Stimulated activated CD4-positive, alpha-beta T cell treated with anti-CD3 and anti-CD28 coated beads, Interleukin-2, amount 100 ng/mL, for 48 hours (primary cell): ENCODE measurements around the gene BAHCC1.
A peak's percentile ranks its signal among the peaks of the same experiment; 100 is the strongest.

Experiments
- DNase-seq, 2 donors: peaks; one replicate each; pipeline ENCODE4 v3.0.0-alpha.2; 2020

Gene BAHCC1

DNA sequence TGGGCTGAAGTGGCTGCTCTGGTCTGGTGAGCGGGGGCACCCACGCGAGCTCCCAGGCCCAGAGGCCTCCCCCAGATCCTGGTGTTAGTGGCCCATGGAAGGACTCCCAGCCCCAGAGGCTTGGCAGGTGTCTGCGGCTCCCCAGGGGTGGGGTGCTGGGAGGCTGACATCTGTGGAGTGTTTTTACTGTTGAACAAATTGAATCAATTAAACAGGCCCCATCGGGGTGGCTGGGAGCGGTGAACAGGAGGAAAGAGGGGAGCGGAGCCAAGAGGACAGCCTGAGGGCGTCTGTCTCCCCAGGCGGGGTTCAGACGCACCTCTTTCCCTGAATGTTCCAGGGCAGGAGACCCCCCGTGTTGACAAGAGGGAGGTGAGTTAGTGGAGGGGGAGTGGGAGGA lies 87.4 kb downstream of the BAHCC1 start:
- no peak for DNase-seq

DNA sequence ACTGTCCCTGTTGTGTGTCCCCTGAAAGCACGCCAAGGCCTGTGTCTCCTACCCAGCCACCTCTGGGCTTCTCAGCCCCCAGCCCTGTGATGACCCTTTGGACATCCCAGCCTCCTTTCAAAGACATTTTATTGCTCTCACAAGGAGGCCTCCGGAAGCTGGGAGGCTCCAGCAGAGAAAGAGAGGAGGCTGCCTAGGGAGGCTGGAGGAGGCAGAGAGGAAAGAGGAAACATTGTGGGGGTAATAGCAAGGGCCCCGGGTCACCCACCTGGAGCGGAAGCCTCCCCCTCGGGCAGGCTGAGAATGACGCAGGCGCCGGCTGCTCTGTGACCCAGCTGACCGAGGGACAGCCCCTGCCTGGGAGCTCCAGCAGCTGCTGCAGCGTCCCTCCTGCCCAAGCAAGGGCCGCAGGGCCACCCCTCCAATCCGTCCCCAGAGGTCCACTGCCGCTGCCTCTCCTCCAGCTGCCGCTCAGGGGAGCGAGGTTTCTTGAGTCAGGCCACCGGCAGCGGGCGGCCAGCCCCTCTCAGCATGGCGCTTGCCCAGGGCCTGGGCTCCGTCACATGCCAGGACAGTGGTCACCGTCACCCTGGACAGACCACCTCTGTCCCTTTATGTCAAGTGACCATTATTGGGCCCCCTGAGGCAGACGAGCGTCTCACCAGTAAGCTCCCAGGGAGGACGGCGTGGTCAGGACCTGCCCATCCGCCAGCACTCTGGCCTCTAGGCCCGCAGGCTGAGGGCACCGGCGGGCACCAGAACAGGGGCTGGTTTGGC lies 88.0 kb downstream of the BAHCC1 start:
- no peak for DNase-seq

DNA sequence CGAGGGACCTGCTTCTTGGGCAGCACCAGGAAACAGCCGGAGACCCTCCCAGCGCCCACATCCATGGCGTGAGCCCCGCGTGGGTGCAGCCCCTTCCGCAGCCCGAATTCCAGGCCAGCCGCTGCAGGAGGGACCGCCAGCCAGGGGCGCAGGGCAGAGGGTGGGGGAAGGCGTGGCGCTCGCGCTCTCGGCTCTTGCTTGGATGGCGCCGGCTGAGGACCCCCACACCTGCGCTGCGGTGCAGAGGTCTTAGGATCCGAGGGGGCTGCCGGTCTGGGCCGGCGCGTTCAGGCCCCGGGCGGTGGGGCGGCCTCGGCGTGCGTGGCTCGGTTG lies 88.6 kb downstream of the BAHCC1 start:
- DNase-seq = no peak

DNA sequence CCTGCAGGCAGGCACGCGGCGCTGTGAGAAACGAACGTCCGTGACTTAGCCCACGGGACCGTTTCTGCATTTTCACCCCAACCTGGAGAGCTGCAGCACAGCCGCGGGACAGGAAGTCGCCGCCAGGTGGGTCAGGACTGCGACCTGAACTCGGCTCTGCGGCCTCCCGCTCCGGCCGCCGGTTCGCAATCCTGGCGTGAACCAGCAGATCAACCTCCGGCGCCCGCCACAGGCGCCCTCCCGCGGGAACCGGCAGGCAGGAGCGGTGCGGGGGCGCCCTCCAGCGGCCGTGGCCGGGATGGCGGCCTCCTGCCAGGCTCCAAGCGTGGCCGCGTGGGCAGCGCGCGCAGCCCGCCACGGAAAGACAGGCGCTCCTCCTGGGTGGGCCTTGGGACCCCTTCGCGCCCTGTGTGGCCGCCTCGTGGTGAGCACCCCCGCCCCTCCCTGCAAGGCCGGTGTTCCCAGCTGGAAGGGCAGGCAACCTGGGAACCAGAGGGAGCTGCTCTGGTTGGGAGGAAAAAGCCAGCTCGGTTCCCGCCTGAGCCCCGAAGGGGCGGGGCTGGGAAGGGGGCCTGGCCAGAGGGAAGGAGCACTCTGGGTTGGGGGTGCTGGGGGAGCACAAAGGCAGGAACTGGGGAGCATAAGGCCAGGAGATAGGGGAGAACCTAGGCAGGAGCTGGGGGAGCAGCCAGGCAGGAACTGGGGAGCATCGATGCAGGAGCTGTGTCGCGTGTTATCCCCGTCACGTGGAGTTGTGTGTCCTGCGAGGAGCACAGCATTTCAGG lies 89.1 kb downstream of the BAHCC1 start:
- DNase-seq = peak; percentile 88 to 93

DNA sequence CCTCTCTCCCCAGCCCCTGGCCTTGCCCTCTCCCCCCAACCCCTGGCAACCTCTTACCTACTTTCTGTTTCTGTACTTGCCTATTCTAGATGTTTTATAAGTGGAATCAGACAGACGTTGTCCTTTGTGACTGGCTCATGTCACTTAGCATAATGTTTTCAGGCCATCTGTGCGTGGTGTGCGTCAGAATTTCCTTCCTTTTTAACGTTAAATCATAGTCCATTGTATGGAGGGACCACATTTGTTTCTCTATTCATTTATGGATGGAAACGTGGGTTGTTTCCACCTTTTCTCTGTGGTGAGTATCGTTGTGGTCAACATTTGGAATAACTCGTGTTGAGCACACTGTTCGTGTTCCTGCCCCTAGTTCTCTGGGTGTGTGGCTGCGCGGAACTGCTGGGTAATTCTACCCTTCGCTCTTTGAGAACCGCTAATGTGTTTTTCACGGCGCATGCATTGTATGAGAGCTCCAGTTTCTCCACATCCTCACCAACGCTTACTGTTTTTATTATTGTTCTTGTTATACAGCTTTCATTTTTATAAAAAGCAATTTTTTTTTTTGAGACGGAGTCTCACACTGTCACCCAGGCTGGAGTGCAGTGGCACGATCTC lies 91.0 kb downstream of the BAHCC1 start:
- no peak for DNase-seq

DNA sequence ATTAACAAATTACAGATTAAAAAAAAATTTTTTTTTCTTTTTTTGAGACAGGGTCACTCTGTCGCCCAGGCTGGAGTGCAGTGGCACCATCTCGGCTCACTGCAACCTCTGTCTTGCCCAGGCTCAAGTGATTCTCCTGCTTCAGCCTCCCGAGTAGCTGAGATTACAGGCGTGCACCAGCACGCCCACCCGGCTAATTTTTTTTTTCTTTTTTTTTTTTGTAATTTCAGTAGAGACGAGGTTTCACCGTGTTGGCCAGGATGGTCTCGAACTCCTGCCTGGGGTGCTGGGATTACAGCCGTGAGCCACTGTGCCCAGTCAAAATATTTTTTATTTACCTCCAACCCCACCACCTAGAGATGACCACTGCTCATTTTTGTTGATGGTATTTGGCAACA lies 91.8 kb downstream of the BAHCC1 start:
- no peak for DNase-seq

DNA sequence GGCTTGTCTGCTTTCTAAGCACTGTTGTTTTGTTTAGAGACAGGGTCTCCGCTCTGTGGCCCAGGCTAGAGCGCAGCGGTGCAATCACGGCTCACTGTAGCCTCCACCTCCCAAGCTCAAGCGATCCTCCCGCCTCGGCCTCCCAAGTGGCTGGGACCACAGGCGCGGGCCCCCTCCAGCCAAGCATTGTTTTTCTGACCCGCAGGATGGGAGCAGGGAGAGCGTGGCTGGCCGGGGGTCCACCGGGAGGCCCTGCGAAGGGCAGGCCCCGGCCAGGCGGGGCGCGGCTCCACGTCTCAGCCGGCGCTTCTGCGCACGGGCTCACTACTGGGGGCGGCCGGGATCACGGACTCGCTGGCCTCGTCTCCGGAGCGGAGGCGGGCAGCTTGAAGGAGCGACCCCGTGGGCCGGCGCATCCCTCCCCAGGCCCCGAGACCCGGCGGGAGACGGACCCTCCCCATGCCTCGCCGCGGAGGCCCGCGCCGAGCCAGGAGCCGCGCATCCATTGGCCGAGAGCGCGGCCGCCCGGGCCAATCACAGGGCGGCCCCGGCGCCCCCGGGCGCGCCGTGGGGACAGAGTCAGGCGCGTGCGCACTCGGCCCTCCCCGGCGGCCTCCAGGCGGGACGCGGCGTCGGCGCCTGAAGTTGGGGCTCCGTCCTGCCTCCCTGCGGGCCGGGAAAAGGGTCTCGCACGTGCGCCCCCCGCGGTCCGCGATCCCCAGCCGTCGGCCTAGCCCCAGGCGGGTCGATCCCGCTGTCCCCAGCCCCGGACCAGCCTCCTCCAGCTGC lies 92.4 kb downstream of the BAHCC1 start:
- DNase-seq = peak; percentile 72 to 85

DNA sequence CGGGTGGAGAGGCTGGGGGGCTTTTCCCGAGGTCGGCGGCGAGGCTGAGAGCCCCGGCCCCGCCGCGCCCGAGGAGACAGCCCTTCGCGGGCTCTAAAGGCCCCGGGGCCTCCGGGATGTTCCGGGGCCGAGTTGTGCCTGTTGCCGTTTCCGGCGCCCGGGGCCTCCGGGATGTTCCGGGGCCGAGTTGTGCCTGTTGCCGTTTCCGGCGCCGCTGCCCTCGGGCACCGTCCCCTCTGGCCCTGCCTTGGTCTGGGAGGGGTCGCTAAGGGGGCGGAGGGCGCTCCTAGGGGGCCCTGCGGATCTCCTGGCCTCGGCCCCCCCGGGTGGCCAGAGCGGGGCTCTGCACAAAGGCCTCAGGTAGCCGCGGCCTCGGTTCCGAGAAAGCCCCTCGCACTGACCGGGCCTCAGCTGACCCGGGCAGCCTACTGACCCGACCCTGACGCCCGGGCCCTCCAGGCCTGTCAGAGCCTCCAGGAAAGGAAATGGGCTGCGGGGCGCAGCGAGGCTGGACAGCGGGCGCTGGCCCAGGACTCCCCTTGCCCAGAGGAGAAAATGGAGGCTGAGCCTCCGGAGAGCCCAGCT lies 93.1 kb downstream of the BAHCC1 start:
- no peak for DNase-seq

DNA sequence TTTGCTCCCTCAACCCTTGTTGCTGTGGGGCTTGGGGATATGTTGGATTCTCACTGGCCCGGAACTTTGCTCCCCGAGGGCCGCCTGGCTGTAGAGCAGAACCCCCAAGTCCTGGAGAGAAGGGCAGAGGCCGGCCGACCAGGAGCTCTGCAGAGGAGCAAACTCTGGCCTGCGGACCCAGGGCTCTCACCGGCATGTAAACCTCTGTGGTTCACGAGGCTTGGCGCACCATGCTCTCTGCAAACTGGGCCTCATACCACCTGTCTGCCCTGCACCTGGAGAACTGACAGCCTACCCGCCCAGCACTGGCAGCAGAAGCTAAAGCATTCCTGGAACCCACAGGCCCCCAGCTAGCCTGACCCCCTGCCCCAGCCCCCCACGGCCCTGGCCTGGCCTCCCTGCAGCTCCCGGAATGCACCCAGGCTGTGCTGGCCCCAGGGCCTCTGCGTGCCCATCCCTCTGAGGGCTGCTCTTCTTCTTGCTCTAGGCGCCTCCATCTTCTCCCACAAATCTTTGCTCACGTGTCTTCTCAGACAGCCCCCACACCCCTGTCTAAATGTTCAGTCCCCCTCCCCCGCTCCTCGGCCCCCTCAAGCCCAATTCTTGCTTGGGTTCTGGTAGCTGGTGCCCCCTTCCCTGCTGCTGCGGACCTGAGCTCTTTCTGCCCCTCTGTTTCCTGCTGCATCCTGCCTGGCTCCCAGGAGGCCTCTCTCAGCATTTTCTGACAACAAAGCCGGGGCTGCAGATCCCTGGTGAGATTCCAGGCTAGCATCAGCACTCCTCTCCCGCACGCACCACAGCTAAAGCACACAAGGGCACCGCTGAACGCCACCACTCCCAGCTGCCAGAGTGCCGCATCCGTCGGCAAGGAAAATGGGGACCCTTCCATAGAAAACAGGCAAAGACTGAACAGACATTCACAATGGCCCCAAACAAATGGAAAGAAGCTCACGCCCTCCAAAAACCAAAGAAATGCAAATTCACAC lies 94.0 kb downstream of the BAHCC1 start:
- no peak for DNase-seq

DNA sequence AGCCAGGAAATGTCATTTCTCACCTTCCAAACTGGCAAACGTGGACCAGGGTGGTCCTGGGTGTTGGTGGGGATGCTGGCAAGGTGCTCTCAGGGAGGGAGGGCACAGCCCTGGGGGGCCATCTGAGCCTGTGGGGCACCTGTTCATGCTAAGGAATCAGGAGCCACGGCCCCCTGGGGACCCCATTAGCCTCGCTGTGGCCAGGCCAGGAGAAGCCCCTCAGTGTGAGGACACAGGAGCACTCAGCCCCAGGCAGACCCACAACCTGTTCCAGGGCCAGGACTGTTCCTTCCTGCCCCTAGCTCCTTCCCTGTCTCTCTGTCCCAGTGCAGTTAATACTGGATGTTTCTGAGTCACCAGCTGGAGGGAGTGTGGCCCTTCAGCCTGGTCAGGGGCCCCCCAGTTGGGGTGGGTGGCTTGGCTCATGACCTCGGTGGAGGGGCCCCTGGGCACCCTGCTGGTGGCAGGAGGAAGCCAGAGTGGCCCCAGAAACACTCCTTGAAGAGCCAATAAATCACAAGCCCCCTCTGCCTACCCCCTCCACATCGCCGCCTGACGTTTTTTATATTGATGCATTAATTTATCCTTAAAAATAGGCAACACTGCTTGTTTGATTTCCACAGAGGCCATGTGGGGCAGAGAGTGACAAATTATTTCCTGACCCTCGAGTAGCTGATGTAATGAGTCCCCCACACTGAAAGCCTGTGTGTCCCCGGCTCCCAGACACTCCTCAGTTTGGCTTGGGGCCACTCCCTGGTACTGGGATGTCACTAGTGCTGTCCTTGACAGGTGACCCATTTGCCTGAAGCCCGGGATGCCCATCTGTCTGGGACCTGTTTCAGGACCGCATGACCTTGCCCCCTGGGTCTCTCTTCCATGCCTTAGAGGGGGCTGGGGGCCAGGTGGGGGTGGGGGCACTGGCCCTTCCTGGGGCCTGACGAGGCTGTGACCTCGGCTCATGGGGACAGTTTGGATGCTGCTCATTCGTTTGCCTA lies 95.0 kb downstream of the BAHCC1 start:
- no peak for DNase-seq

DNA sequence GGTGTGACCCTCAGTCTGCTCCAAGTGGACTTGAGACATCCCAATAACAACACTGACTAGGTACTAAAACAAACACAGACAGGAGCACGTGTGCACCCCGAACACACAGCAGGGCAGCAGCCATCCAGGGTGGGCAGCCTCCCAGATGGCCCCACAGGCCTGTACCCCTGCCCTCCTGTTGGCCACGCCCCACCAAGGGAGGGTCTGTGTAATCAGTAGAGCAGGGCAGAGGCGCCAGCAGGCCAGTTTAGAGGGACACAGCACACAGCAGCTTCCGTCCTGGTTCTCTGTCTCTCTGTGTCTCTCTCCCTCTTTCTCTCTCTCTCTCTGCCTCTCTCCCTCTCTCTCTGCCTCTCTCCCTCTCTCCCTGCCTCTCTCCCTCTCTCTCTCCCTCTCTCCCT lies 95.9 kb downstream of the BAHCC1 start:
- DNase-seq = no peak

DNA sequence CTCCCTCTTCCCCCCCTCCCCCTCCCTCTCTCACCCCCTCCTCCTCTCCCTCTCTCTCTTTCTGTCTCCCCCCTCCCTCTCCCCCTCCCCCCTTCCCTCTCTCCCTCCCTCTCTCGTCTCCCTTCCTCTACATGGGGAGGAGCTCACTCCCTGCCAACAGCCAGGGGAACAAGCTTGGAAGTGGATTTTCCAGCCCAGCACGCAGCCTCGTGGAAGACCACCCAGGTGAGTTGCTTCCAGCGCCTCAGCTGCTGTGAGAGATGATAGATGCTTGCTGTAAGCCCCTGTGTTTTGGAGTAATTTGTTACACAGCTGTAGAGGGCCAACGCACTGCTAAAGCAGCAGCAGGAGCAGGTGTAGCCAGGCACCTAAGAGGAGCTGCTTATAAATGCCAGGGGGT lies 96.5 kb downstream of the BAHCC1 start:
- DNase-seq = no peak

DNA sequence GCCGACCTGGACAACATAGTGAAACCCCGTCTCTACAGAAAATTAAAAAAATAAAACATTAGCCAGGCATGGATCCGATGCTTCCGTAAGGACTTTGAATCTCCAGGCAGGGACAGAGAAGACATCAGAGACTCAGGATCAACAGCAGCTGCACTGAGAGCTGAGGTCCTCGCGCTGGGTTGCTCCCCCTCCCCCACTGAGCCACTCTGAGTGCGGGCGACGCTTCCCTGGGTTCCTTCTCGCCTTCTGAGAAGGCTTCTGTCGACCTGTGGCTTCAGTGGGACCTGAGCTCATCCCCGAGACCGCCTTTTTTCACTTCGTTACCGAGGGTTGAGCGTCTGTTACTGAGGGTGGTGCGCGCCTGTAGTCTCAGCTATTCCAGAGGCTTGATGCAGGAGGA lies 96.9 kb downstream of the BAHCC1 start:
- DNase-seq = no peak

DNA sequence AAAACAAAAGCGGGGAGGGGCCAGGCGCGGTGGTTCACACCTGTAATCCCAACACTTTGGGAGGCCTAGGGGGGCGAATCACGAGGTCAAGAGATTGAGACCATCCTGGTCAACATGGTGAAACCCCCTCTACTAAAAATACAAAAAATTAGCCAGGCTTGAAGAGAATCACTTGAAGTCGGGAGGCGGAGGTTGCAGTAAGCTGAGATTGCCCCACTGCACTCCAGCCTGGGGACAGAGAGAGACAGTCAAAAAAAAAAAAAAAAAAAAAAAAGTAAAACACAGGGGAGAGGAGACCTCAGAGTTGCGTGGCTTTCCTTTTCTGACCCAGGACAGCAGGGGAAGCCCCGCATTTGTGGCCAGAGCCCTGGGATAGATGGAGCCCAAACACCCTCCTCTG lies 97.4 kb downstream of the BAHCC1 start:
- DNase-seq = no peak

DNA sequence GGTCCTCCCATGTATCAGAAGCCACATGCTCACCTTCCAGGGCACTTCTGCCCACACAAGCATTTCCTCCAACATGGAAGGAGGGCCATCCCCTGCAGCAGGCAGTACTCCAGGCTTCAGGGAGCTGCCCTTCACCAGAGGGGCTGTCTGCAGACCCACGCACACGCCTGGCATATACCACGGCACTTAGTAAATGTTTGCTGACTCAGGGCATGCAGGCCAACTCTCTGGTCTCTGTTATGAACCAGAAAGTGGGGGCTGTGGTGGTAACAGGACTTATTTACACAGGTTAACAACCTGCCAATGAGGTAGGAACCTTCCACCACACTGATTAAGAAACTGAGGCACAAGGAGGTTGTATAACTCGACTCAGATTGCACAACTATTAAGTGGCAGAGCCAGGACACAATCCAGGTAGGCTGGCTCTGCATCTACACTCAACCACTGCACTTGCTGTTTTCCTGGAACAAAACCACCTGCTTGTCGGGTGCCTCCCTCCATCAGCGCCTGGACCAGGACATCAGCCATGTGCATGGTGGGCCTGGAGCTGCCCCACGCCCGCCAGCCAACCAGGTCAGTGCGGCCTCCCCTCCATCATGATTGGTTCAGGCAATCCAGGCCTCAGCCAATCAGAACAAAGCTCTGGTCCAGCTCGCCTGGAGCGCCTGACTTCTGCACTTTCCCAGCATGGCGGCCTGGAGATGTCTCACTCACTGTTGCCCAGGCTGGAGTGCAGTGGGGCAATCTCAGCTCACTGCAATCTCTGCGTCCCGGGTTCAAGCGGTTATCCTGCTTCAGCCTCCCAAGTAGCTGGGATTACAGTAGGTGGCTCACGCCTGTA lies 98.2 kb downstream of the BAHCC1 start:
- DNase-seq = no peak

DNA sequence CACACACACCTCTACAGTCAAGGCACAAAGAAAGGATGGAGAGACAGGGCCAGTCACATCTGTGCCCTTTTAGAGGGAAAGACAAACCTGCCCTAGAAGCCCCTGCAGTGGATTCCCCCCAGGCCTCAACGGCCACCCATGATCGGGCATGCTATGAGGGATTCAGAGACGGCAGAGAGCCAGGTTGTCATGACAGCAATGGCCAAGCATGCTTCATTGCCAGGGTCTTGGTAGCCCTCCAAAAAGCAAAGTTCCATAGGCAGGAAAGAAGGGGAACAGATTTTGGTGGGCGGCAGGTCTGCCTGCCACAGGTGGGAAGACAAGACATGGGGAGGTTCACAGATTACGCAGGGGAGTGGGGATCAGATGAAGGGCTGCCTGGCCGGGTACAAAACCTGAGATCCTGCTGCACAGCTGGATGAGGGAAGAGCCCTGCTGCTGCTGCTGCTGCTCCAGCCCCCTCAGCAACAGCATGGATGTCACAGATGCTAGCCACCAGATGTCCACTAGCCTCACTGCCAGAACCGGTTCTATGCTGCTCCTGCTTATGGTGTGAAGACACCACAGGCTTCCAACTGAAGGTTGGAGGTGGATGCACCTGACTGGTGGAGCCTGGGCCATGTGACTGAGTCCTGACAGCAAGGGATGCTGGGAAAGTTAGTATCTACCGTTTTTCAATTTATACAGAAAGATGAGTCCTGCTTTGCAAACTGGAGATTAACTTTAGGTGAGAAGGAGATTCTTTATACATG lies 99.5 kb downstream of the BAHCC1 start:
- DNase-seq = no peak

DNA sequence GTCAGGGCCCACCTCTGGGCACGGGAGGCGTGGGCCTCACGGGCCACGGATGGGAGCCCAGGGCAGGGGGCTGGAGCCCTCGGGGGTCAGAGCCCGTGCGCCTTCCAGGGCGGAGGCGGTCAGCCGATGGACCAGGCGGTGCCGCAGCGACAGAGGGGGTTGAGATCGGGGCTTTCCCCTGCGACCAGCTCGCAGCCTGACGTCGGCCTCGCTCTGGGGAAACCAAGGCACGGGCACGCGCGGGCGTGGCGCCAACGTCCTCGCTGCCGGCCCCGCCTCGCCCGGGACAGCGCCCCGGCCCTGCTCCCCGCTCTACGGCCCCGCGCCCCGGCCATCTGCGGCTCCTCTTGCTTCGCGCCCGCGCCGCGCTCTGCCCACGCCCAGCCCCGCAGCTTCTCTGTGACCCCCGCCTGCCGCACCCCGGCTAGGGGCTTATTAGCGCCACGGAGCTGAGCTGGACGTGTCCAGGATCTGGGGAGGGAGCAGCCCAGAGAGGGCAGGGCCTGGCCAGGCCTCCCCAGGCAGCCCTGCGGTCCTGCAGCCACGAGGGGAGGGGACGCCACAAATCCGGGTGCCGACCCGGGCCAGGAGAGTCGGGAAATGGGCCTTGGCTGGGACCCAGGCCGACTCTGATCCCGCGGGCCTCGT lies 103.8 kb downstream of the BAHCC1 start:
- DNase-seq = no peak

DNA sequence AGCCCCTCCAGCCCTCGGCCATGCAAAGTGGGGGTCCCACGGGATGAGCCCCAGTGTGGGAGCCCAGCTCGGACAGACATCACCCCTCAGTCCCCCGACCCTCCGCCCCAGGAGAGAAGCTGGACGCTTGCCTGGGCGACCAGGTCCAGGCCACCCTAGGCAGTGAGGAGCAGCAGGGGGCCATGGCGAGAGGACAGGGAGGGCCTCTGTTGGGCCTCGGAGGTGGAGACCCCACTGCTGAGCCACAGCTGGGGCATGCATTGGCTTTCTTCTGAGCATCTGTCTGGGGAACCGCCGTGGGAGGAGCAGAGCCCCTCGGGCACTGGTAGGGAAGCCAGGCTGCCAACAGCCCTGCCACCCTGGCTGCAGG lies 104.3 kb downstream of the BAHCC1 start:
- DNase-seq = no peak
